Subcutaneous adipose tissue (tissue), 4 donors: ENCODE measurements around the gene SEMA4B. TPM values are rescaled to one million over a fixed set of nuclear protein-coding genes. Genes with fewer than 3 reads are reported as not detected.

Experiments used
- CTCF ChIP-seq: fragments of 450-650 bp; IDR thresholded peaks from one replicate; pipeline ENCODE4 v1.5.1; 2016; ENCODE audit warnings: low read depth, mild to moderate bottlenecking, control low read depth, antibody characterized with exemption, moderate library complexity
- total RNA-seq, 4 donors: library from RNA; depleted of rRNA; stranded (reverse); fragments of >200 nt; gene quantifications; one replicate each; pipeline ENCODE4 v1.1.0, GENCODE V29; 2016

Gene SEMA4B
- total RNA-seq, 4 donors from 2014 or later = 4.4 to 13.4 (median 12.5) TPM

GRCh38 chr15:90160781-90161727, 40.1 kb upstream of the SEMA4B start:
- TF ChIP-seq CTCF = no peak

DNA sequence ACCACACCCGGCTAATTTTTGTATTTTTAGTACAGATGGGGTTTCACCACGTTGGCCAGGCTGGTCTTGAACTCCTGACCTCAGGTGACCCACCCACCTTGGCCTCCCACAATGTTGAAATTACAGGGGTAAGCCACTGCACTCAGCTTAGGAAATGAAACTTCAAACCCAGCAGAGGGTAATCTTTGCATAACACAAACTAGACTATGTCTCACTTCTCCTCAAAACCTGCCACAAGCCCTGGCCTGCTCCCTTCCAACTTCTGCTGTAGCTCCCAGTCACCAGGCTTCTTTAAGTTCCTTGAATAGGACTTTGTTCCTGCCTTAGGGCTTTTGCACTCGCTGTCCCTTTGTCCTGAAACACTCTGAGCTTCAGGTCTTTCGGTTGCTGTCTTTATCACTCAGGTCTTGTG, 39.2 kb upstream of the SEMA4B start:
- TF ChIP-seq CTCF = no peak

GRCh38 chr15:90162956-90163355, 38.2 kb upstream of the SEMA4B start:
- no peak for TF ChIP-seq CTCF

- no peak for TF ChIP-seq CTCF
Measured at GRCh38 chr15:90165157-90165556, 36.0 kb upstream of the SEMA4B start.

DNA sequence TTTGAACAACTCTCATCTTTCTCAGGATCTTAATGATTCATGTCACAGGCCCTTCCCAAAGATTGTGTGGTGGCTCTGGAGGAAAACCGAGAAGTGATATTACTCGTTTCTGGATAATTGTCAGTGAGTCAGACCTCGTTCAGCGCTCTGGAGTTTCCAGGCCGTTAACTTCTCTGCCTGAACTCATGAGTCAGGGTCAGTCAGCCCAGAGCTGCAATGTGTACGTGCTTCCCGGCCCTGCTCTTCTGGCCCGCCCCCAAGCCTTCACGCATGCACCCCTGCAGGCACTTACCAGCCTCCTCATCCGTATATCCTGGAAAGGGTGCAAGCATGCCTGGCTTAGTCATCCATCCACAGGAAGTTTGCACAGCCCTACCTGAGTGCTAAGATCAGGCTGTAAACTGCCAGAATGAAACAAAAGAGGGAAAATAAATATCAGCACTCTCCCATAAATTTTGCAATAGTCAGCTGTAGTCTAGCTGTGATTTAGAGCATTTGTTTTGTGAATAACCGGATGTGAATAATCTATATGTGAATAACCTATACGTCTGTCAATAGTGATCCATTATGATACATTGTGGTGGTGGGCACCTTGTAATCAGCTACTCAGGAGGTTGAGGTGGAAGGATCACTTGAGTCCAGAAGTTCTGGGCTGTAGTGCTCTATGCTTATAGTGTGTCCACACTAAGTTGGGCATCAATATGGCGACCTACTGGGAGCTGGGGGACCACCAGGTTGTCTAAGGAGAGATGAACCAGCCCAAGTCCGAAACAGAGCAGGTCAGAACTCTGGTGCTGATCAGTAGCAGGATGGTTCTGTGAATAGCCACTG, 35.3 kb upstream of the SEMA4B start:
- TF ChIP-seq CTCF = no peak

DNA sequence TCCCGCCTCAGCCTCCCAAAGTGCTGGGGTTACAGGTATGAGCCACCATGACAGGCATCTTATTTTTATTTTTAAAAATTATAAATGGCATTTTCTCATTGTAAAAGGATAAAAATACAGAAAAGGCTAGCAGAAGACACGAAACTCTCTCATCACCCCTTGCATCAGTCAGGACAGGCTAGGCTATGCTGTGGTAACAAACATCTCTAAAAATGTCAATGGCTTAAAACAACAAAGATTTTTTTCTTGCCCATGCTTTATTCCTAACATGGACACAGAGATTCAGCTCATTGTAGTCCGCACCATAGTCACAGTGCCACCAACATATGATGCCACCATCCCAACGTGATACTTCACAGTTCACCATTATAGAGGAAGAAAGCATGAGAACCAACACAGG, 34.0 kb upstream of the SEMA4B start:
- TF ChIP-seq CTCF = no peak

- no peak for TF ChIP-seq CTCF
Measured at GRCh38 chr15:90171623-90172022, 29.5 kb upstream of the SEMA4B start.
